GM23338 (cell line): ENCODE data around the gene NHERF1.

Experiments used
- CREB1 ChIP-seq: fragments of 250-450 bp; sonication (Bioruptor Pico); IDR thresholded peaks from 2 replicates; pipeline ENCODE4 v1.5.0; 2020; ENCODE audit warnings: low read depth, mild to moderate bottlenecking, moderate library complexity
- CTCF ChIP-seq, 2 experiments: fragments of 200-600 bp in 1 of 2; sonication (generic) in 1 of 2; conservative IDR thresholded peaks; 2 replicates each; pipeline versions ENCODE4 v1.5.1 to v1.6.1; 2016 to 2017; ENCODE audit warnings: antibody characterized with exemption in 2 of 2, low read depth in 2 of 2, mild to moderate bottlenecking in 2 of 2, moderate library complexity in 1 of 2
- ETS1 ChIP-seq: IDR thresholded peaks from 2 replicates; pipeline ENCODE4 v1.6.1; 2016; ENCODE audit warnings: antibody characterized with exemption
- EZH2 ChIP-seq: fragments of 200-600 bp; sonication (generic); IDR thresholded peaks from one replicate; pipeline ENCODE4 v1.8.0; 2017; ENCODE audit warnings: antibody characterized with exemption, mild to moderate bottlenecking, low read depth; ENCODE audit not compliant: unreplicated experiment
- EZH2phosphoT487 ChIP-seq: fragments of 200-600 bp; sonication (generic); IDR thresholded peaks from one replicate; pipeline ENCODE4 v1.8.1; 2018; ENCODE audit warnings: antibody characterized with exemption; ENCODE audit not compliant: unreplicated experiment
- JUNB ChIP-seq: IDR thresholded peaks from one replicate; pipeline ENCODE4 v1.6.1; 2016; ENCODE audit warnings: antibody characterized with exemption; ENCODE audit not compliant: unreplicated experiment
- NANOG ChIP-seq: IDR thresholded peaks from 2 replicates; pipeline ENCODE4 v1.6.1; 2016; ENCODE audit warnings: antibody characterized with exemption, borderline replicate concordance
- POLR2AphosphoS5 ChIP-seq: IDR thresholded peaks from 2 replicates; pipeline ENCODE4 v1.6.1; 2016; ENCODE audit warnings: antibody characterized with exemption, low read depth
- STAT1 ChIP-seq: IDR thresholded peaks from one replicate; pipeline ENCODE4 v1.6.1; 2016; ENCODE audit warnings: antibody characterized with exemption; ENCODE audit not compliant: unreplicated experiment
- ZNF114 ChIP-seq: fragments of 250-450 bp; sonication (Bioruptor Pico); IDR thresholded peaks from 2 replicates; pipeline ENCODE4 v1.5.0; 2020; ENCODE audit warnings: mild to moderate bottlenecking, moderate library complexity
- ZNF331 ChIP-seq: fragments of 250-450 bp; sonication (Bioruptor Pico); IDR thresholded peaks from 2 replicates; pipeline ENCODE4 v1.5.0; 2020; ENCODE audit warnings: low read depth, mild to moderate bottlenecking, moderate library complexity
- TF ChIP-seq, protein P1 (sequence below): IDR thresholded peaks from one replicate; pipeline ENCODE4 v1.6.1; 2018; ENCODE audit warnings: antibody characterized with exemption; ENCODE audit not compliant: unreplicated experiment
- TF ChIP-seq, protein P2 (sequence below): fragments of 250-450 bp; sonication (Bioruptor Pico); IDR thresholded peaks from 2 replicates; pipeline ENCODE4 v1.5.0; 2020; ENCODE audit warnings: mild to moderate bottlenecking, moderate library complexity

GRCh38 chr17:74722782-74723181, 25.6 kb upstream of the NHERF1 start:
- TF ChIP-seq CTCF (conservative IDR thresholded peaks at IDR 0.05; ENCODE audit: low read depth in 2 of 2), result no peak
- no peak for TF ChIP-seq POLR2AphosphoS5
- no peak for TF ChIP-seq EZH2
- TF ChIP-seq ETS1, result no peak
- no peak for TF ChIP-seq NANOG
- TF ChIP-seq, protein P1, sequence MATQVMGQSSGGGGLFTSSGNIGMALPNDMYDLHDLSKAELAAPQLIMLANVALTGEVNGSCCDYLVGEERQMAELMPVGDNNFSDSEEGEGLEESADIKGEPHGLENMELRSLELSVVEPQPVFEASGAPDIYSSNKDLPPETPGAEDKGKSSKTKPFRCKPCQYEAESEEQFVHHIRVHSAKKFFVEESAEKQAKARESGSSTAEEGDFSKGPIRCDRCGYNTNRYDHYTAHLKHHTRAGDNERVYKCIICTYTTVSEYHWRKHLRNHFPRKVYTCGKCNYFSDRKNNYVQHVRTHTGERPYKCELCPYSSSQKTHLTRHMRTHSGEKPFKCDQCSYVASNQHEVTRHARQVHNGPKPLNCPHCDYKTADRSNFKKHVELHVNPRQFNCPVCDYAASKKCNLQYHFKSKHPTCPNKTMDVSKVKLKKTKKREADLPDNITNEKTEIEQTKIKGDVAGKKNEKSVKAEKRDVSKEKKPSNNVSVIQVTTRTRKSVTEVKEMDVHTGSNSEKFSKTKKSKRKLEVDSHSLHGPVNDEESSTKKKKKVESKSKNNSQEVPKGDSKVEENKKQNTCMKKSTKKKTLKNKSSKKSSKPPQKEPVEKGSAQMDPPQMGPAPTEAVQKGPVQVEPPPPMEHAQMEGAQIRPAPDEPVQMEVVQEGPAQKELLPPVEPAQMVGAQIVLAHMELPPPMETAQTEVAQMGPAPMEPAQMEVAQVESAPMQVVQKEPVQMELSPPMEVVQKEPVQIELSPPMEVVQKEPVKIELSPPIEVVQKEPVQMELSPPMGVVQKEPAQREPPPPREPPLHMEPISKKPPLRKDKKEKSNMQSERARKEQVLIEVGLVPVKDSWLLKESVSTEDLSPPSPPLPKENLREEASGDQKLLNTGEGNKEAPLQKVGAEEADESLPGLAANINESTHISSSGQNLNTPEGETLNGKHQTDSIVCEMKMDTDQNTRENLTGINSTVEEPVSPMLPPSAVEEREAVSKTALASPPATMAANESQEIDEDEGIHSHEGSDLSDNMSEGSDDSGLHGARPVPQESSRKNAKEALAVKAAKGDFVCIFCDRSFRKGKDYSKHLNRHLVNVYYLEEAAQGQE, result no peak
- TF ChIP-seq, protein P2, sequence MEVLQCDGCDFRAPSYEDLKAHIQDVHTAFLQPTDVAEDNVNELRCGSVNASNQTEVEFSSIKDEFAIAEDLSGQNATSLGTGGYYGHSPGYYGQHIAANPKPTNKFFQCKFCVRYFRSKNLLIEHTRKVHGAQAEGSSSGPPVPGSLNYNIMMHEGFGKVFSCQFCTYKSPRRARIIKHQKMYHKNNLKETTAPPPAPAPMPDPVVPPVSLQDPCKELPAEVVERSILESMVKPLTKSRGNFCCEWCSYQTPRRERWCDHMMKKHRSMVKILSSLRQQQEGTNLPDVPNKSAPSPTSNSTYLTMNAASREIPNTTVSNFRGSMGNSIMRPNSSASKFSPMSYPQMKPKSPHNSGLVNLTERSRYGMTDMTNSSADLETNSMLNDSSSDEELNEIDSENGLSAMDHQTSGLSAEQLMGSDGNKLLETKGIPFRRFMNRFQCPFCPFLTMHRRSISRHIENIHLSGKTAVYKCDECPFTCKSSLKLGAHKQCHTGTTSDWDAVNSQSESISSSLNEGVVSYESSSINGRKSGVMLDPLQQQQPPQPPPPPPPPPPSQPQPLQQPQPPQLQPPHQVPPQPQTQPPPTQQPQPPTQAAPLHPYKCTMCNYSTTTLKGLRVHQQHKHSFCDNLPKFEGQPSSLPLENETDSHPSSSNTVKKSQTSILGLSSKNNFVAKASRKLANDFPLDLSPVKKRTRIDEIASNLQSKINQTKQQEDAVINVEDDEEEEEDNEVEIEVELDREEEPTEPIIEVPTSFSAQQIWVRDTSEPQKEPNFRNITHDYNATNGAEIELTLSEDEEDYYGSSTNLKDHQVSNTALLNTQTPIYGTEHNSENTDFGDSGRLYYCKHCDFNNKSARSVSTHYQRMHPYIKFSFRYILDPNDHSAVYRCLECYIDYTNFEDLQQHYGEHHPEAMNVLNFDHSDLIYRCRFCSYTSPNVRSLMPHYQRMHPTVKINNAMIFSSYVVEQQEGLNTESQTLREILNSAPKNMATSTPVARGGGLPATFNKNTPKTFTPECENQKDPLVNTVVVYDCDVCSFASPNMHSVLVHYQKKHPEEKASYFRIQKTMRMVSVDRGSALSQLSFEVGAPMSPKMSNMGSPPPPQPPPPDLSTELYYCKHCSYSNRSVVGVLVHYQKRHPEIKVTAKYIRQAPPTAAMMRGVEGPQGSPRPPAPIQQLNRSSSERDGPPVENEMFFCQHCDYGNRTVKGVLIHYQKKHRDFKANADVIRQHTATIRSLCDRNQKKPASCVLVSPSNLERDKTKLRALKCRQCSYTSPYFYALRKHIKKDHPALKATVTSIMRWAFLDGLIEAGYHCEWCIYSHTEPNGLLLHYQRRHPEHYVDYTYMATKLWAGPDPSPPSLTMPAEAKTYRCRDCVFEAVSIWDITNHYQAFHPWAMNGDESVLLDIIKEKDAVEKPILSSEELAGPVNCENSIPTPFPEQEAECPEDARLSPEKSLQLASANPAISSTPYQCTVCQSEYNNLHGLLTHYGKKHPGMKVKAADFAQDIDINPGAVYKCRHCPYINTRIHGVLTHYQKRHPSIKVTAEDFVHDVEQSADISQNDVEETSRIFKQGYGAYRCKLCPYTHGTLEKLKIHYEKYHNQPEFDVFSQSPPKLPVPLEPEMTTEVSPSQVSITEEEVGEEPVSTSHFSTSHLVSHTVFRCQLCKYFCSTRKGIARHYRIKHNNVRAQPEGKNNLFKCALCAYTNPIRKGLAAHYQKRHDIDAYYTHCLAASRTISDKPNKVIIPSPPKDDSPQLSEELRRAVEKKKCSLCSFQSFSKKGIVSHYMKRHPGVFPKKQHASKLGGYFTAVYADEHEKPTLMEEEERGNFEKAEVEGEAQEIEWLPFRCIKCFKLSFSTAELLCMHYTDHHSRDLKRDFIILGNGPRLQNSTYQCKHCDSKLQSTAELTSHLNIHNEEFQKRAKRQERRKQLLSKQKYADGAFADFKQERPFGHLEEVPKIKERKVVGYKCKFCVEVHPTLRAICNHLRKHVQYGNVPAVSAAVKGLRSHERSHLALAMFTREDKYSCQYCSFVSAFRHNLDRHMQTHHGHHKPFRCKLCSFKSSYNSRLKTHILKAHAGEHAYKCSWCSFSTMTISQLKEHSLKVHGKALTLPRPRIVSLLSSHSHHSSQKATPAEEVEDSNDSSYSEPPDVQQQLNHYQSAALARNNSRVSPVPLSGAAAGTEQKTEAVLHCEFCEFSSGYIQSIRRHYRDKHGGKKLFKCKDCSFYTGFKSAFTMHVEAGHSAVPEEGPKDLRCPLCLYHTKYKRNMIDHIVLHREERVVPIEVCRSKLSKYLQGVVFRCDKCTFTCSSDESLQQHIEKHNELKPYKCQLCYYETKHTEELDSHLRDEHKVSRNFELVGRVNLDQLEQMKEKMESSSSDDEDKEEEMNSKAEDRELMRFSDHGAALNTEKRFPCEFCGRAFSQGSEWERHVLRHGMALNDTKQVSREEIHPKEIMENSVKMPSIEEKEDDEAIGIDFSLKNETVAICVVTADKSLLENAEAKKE (CRISPR knock-in tag), result no peak
- no peak for TF ChIP-seq CREB1
- no peak for TF ChIP-seq EZH2phosphoT487
- no peak for TF ChIP-seq JUNB
- no peak for TF ChIP-seq ZNF114 (CRISPR knock-in tag)
- TF ChIP-seq STAT1, result no peak
- TF ChIP-seq ZNF331 (CRISPR knock-in tag), result no peak
